Dendritic cell treated with granulocyte-macrophage colony-stimulating factor and Interleukin-4, amounts not matched to agents 40 ng/mL and 50 ng/mL, for 4 days (primary cell): ENCODE data around the gene STAP2.

Source experiments
- H3K27ac Mint-ChIP-seq: one replicate; pipeline ENCODE4 v1.8.0; 2022; ENCODE audit warnings: mild to moderate bottlenecking, mixed read lengths
- H3K27me3 Mint-ChIP-seq: one replicate; pipeline ENCODE4 v1.8.0; 2022; ENCODE audit warnings: mild to moderate bottlenecking, mixed read lengths
- H3K36me3 Mint-ChIP-seq: one replicate; pipeline ENCODE4 v1.8.0; 2022; ENCODE audit warnings: low read depth, mixed read lengths
- H3K4me1 Mint-ChIP-seq: one replicate; pipeline ENCODE4 v1.8.0; 2022; ENCODE audit warnings: low read depth, mixed read lengths
- H3K4me3 Mint-ChIP-seq: one replicate; pipeline ENCODE4 v1.8.0; 2022; ENCODE audit warnings: mild to moderate bottlenecking, moderate library complexity, mixed read lengths
- H3K9me3 Mint-ChIP-seq: one replicate; pipeline ENCODE4 v1.8.0; 2022; ENCODE audit warnings: mixed read lengths
- intact Hi-C: fragments of 100-400 bp; cut with micrococcal nuclease; formaldehyde crosslinking; loops from one replicate; pipeline ENCODE4 v1.15.0; 2022

Gene STAP2

DNA sequence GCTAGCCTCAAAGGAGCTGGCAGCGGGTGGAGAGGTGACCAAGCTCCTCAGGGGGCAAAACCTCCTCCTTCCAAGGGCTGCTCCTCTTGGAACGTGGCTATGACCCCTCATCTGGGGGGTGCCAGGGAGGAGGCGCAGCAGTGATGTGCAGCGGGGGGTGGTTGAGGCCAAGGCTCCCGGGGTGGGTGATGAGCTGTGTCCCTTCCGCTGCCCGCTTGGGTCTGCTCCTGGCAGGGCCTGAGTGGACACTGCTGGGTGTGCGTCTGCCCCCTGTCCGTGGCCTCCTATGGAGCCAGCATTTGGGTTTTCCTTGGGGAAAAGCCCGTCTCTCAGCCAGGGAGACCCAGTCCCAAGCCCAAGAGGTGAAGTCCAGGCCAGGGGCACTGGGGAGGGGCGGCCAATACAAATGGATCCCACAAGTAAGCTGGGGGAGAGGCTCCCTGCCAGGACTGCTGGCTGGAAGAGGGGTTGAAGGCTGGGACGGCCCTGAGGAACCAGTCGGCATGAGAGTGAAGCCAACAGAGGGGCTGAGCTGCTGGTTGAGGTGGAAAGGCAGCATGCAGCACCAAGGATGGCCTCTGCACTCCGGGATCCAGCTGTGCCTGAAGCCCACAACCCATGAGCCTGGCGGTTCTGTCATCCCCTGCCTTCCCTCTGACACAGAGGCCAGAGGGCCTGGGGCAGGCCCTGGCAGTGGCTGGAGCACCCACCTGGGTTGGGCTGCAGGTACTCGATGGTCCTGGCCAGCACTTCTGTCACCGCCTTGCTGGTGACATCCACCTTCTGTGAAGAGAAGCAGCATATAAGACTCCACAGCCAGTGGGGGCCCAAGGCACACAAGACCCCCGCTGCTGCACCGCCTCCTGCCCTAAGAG is 27.4 kb upstream of the STAP2 start:
- Mint-ChIP-seq H3K27ac (peak overlapping the region; percentile 91), H3K9me3 (no peaks in the 10 kb centered on the region), H3K27me3 (no peaks in the 10 kb centered on the region), H3K36me3 (peaks cover 80% of the 10 kb centered on the region), H3K4me1 (peaks cover 55% of the 10 kb centered on the region), H3K4me3 (no peak overlapping the region)
- intact Hi-C loops: no loop called here

DNA sequence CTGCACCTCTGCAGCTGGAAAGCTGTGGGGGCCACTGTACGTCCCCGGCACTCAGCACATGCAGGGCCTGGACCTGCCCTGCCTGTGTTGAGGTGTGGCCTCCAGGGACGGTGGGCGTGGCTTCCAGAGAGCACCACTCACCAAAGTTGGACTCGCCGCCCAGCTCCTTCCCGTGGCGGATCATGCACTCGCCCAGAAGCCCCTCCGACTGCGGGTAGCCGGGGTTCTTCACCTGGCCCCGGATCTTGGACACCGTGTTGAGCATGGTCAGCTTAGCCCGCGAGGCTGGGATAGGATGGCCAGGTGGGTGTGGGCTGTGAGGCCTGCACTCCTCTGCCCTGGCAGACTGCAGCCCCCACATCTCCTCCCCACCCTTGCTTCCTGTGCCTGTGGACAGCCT is 26.7 kb upstream of the STAP2 start:
- intact Hi-C loops: no loop called here
- H3K4me1 Mint-ChIP-seq: peaks cover 55% of the 10 kb centered on the region
- H3K4me3 Mint-ChIP-seq: no peak overlapping the region
- H3K9me3 Mint-ChIP-seq: no peaks in the 10 kb centered on the region
- H3K36me3 Mint-ChIP-seq: peaks cover 80% of the 10 kb centered on the region
- H3K27ac Mint-ChIP-seq: peak overlapping the region; percentile 91
- H3K27me3 Mint-ChIP-seq: no peaks in the 10 kb centered on the region

DNA sequence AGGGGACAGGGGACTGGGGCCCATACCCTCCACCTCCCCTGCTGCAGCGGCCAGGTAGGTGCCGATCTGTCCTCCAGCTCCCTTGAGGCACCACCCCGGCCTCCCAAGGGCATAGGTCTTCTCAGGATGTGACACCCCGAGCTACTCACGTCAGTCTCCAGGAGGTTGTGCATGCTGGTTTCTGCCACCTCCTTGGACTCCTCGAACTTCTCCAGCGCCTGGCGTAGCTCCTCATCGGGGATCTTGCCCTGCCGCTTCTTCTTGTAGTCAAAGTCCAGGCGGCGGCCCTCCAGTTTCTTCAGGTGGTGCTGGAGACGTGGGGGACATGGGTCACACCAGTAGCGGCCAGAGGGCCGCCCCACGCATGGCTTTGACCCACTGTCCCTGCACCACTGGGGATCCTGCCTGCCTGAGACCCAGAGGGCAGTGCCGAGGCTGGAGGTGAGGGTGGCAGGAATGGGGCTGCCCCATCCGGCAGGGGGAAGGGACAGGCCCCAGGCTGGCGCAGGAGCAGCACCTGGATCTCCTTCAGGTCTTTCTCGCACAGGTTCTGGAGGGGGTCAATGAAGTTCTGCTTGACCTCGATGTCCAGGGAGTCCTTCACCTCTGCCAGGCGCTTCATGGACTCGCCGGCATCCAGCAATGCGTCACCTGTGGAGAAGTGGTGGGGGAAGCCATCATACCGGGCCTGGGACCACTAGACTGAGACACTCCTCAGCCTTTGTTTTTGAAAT is 25.1 kb upstream of the STAP2 start:
- Mint-ChIP-seq H3K27me3 (no peaks in the 10 kb centered on the region), H3K4me3 (no peak overlapping the region), H3K4me1 (peaks cover 41% of the 10 kb centered on the region), H3K36me3 (peaks cover 95% of the 10 kb centered on the region), H3K9me3 (no peaks in the 10 kb centered on the region), H3K27ac (no peak overlapping the region)
- intact Hi-C loops: no loop called here

DNA sequence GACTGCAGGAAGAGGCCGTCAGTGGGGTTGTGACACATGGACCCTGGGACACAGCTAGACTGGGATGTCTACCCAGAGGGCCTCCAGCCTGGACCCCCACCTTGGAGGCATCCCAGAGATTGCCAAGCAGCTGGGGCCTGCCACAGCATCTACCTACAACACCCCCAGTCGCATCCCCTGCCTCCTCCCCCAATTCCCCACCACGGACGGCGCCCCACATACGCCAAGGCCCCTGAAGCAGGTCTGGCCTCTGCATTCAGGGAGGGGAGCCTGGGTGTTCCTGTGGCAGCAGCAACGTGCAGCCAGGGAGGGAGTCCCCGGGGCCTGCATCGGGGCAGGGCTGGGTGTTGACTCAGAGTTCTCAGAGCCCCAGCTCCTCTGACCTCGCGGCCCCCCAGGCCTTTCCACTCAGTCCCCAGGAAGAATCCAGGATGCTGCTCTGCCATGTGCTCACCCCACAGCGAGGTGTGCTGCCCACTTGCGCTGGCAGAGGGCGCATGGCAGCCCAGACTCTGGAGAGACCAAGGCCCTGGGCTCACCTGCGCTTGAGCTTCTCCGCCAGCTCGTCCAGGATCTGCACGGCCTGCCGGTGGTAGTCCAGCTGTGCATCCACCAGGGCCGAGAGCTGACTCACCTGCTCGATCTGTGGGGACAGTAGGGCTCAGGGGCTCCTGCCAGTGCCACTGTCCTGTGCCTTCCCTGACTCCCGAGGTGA is 24.4 kb upstream of the STAP2 start:
- Mint-ChIP-seq H3K36me3 (peaks cover 100% of the 10 kb centered on the region), H3K4me3 (no peak overlapping the region)

DNA sequence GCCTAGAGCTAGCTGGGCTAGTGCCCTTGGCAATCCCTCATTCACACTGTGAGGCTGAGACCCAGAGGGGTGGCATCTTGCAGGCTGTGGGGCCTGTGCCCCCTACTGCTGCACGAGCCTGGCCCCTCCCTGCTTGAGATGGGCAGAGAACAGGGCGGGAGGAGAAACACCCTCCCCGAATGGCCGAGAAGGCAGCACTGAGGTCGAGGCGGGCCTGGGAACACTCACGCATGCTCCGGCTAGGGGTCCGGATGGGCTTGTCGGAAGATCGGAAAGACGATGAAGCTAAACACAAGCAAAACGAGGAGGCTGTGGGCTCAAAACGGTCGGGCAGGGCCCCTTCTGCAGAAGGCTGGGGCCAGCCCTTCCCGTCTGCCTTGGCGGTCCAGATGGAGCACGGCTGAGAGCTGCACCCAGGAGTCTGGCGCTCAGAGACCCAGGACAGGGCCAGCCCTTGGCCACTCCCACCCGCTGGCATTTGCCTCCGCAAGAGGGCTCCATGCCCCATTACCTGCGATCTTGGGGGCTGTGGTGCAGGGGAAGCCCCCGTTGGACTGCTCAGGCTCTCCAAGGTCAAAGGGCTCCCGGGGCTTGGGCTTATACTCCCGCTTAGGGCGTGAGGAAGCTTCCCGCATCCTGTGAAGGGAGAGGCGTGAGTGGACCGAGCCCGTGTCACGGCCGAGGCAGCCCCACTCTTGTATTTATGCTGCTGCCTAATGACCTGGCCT is 23.6 kb upstream of the STAP2 start:
- intact Hi-C loops: no loop called here
- H3K27ac Mint-ChIP-seq: no peak overlapping the region
- H3K36me3 Mint-ChIP-seq: peaks cover 100% of the 10 kb centered on the region
- H3K27me3 Mint-ChIP-seq: no peaks in the 10 kb centered on the region
- no peak overlapping the region for H3K4me3 Mint-ChIP-seq
- peaks cover 26% of the 10 kb centered on the region for H3K4me1 Mint-ChIP-seq
- H3K9me3 Mint-ChIP-seq: no peaks in the 10 kb centered on the region

More for the DNA sequence above, 24.4 kb upstream of the STAP2 start:
- Mint-ChIP-seq H3K4me1 (peaks cover 34% of the 10 kb centered on the region), H3K27ac (no peak overlapping the region), H3K27me3 (no peaks in the 10 kb centered on the region), H3K9me3 (no peaks in the 10 kb centered on the region)
- intact Hi-C loops: no loop called here

DNA sequence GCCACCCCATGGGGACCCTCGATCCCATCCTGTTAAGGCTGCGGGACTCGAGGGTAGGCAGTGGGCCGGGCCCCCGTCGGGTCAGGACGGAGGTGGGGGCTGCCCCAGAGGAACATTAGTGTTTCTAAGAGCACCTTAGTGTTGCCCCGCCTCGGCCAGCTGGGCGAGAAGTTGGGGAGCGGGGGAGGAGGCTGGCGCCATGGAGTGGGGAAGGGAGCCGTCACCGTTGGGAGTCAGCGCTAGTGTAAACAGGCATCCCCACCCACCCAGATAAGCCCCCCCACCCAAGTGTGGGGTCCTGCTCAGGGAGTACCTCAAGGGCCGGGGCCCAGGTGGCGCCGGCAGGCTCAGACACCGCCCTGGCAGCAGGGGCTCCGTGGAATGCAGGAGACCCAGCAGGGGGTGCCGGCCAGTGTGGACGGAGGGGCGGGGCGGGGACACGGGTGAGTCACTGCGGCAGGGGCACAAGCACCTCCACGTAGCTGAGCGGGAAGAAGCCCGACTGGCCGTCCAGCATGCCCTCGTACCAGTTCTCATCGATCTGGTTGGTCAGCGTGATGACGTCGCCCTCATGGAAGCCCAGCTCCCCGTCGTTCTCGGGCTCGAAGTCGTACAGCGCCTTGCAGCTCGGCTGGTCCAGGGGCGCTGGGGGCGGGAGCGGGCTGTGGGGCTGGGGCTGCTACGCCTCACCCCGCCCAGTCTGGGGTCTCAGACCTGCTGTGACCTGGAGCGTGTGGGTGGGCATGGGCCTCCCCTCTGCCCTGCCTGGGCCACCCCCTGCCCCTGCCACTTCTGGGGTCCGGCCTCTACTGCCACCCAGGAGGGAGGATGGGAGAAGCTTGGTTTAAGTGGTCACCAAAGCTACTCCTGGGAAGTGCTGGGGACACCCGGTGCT is 22.8 kb upstream of the STAP2 start:
- no peaks in the 10 kb centered on the region for H3K9me3 Mint-ChIP-seq
- H3K4me1 Mint-ChIP-seq: peaks cover 18% of the 10 kb centered on the region
- H3K27ac Mint-ChIP-seq: peak overlapping the region; percentile 41
- intact Hi-C loops: no loop called here
- H3K4me3 Mint-ChIP-seq: no peak overlapping the region
- H3K36me3 Mint-ChIP-seq: peaks cover 100% of the 10 kb centered on the region
- no peaks in the 10 kb centered on the region for H3K27me3 Mint-ChIP-seq

DNA sequence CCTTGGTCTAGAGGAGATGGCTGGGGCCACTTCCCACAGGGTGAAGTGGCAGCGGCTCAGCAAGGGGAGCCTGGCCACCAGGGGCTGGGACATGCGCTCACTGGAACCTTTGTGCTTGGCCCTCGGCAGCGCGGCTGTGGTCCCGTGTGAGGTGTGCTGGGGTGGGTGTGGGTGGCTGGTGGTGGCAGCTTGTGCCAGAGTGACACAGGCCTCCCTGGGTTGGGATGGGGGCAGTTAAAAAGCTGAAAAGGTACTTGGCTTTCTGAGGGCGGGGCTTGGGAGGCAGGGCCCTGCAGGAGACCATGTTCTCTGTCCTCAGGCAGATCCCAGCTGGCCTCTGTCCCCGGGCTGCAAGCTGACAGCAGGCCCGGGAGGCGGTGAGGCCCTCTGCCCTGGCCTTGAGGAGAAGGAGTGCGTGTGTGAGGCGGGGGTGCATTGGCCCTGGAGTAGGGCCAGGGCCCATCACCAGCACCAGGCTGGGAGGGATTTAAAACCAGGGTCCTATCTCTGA is 22.1 kb upstream of the STAP2 start:
- peaks cover 100% of the 10 kb centered on the region for H3K36me3 Mint-ChIP-seq

DNA sequence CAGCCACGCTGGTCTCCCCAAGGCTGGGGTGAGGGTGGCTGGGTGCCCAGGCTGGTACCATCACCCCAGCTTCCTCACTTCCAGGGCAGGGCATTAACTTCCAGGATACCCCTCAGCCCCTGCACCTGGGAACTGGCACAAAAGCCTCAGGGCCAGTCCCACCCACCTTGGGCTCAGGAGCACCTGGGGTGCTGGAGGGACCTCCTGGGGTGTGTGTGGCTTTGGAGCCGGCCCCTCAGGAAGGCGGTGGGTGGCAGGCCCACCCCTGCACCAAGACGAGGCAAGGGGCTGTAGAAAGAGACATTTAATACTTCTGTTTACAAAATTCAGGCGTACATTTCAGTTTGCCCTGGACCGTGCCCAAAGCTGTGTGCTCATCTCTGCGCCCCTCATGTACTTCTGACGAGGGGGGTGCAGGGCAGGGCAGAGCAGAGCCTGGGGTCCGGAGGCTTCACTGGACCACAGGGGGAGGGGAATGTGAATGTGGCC is 21.5 kb upstream of the STAP2 start:
- Mint-ChIP-seq H3K27me3 (no peaks in the 10 kb centered on the region), H3K27ac (peak overlapping the region; percentile 41), H3K4me3 (no peak overlapping the region), H3K9me3 (no peaks in the 10 kb centered on the region), H3K36me3 (peaks cover 100% of the 10 kb centered on the region), H3K4me1 (peaks cover 9% of the 10 kb centered on the region)
- intact Hi-C loops: no loop called here

More for the DNA sequence above, 22.1 kb upstream of the STAP2 start:
- Mint-ChIP-seq H3K9me3 (no peaks in the 10 kb centered on the region), H3K27me3 (no peaks in the 10 kb centered on the region), H3K27ac (peak overlapping the region; percentile 41), H3K4me1 (peaks cover 11% of the 10 kb centered on the region), H3K4me3 (no peak overlapping the region)
- intact Hi-C loops: no loop called here

DNA sequence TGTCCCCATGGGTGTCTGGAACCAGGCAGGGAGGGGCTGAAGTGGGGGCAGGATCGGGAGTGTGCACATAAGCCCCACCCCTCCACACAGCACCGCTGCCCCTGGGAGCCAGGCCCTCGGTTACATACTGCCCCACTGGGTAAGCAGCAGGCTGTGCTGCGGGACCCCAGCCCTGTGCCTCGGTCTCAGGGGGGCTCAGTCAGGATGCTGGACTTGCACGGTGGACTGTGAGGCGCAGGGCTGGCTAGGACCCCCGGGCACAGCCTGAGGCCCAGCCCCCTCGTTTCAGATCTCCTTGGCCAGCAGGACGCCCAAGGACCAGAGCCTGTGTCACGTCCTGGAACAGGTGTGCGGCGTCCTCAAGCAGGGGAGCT is 21.0 kb upstream of the STAP2 start:
- Mint-ChIP-seq H3K9me3 (no peaks in the 10 kb centered on the region), H3K4me1 (peaks cover 9% of the 10 kb centered on the region), H3K4me3 (no peak overlapping the region), H3K36me3 (peaks cover 100% of the 10 kb centered on the region), H3K27ac (no peak overlapping the region), H3K27me3 (no peaks in the 10 kb centered on the region)
- intact Hi-C loops: no loop called here

DNA sequence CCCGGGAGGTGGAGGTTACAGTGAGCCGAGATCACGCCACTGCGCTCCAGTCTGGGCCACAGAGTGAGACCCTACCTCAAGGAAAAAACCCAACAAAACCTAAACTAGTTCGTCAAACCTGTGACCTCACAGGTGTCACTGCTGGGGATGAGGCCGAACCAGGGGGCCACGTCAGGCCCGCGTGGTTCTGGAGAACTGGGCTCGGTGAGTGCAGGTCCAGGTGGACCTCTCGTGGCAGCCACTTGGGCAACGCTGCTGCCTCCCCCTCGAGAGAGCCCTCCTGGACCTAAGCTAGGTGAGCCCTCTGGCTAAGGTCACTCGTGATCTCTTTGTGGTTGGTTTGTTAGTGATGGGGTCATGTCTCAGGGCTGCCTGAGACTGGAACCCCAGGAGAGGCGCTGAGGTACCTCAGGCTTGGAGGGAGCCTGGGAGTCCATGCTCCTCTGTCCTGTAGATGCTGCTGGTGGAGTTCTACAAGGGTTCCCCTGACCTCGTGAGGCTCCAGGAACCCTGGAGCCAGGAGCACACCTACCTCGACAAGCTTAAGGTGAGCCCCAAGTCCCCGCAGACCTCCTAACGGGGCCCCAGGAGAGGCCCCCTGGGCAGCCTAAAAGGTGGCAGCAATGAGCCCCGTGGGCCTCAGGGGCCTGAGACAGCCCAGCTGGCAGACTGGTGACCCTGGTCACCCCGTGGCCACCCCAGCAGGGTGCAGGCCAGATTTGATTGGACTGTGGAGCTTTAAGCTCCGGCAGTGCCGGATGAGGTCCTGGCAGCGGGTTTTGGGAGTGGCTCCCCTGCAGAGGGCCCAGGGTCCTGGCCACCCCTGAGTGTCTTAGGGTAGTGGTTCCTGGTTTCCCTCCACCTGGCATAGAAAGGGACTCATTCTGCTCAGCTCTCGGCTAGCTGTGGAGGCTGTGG is 20.3 kb upstream of the STAP2 start:
- no peak overlapping the region for H3K27ac Mint-ChIP-seq
- no peaks in the 10 kb centered on the region for H3K27me3 Mint-ChIP-seq
- no peaks in the 10 kb centered on the region for H3K9me3 Mint-ChIP-seq
- intact Hi-C loops: no loop called here
- peaks cover 100% of the 10 kb centered on the region for H3K36me3 Mint-ChIP-seq
- H3K4me1 Mint-ChIP-seq: peaks cover 9% of the 10 kb centered on the region
- no peak overlapping the region for H3K4me3 Mint-ChIP-seq

DNA sequence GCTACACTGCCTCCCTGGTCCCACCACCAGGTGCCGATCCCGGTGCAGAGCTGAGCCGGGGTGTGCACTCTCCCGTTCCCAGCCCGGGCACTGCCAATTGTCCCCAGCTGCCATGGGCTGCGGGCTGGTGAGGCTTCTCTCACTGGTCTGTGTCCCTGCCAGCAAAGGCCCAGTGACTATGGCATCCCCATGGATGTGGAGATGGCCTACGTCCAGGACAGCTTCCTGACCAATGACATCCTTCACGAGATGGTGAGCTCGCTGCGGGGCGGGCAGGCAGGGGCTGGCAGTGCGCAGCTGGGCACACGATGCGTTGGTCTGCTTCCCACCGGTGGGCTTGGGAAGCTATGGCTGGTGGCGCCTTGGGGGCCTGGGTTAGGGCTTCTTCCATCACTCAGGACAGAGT is 19.3 kb upstream of the STAP2 start:
- Mint-ChIP-seq H3K27ac (no peak overlapping the region), H3K4me3 (no peak overlapping the region), H3K4me1 (peaks cover 9% of the 10 kb centered on the region), H3K36me3 (peaks cover 100% of the 10 kb centered on the region), H3K9me3 (no peaks in the 10 kb centered on the region), H3K27me3 (no peaks in the 10 kb centered on the region)
- intact Hi-C loops: no loop called here
